Kidney (tissue), 22 donors: ENCODE data around the gene FOLR2. TPM values are rescaled to one million over a fixed set of nuclear protein-coding genes. Genes with fewer than 3 reads are reported as not detected.
"Not testable (repeated sequence)": the region's sequence is repeated elsewhere in the genome, so short reads cannot be mapped to it uniquely, and the experiment has no call there.

Source experiments
- DNase-seq, 5 donors: peaks; one replicate each; pipeline ENCODE4 v3.0.0-alpha.2; 2013 to 2020
- FAIRE-seq: peaks from 2 replicates; lab custom pipeline; 2012; peaks lifted over from hg19 to GRCh38; lab: Jason Lieb, UNC
- H3K27ac ChIP-seq, 2 donors: one replicate each; pipeline ENCODE4 v1.7.0; 2013; ENCODE audit warnings: low read depth in 2 of 2, low read length in 2 of 2, inconsistent platforms in 1 of 2
- H3K27me3 ChIP-seq: one replicate; pipeline ENCODE4 v1.7.1; 2013; ENCODE audit warnings: low read length, inconsistent platforms; ENCODE audit not compliant: control insufficient read depth, insufficient read depth
- H3K36me3 ChIP-seq, 3 donors: one replicate each; pipeline versions ENCODE4 v1.7.0 to v1.7.1; 2013; ENCODE audit warnings: low read length in 3 of 3, control low read depth in 1 of 3, inconsistent platforms in 1 of 3; ENCODE audit not compliant: insufficient read depth in 3 of 3, control insufficient read depth in 2 of 3
- H3K4me1 ChIP-seq, 3 donors: one replicate each; pipeline versions ENCODE4 v1.7.0 to v1.7.1; 2013; ENCODE audit warnings: low read length in 3 of 3, inconsistent platforms in 1 of 3, low read depth in 1 of 3; ENCODE audit not compliant: control insufficient read depth in 2 of 3, insufficient read depth in 2 of 3
- H3K4me3 ChIP-seq, 3 donors: one replicate each; pipeline versions ENCODE4 v1.7.0 to v1.8.1; 2013; ENCODE audit warnings: low read length in 3 of 3, control low read depth in 1 of 3, inconsistent platforms in 1 of 3
- H3K9ac ChIP-seq, 3 donors: one replicate each; pipeline versions ENCODE4 v1.7.0 to v1.7.1; 2013; ENCODE audit warnings: low read length in 3 of 3, control low read depth in 1 of 3, inconsistent platforms in 1 of 3
- H3K9me3 ChIP-seq, 3 donors: one replicate each; pipeline versions ENCODE4 v1.7.0 to v1.7.1; 2013; ENCODE audit warnings: low read length in 3 of 3, control low read depth in 1 of 3, inconsistent platforms in 1 of 3; ENCODE audit not compliant: control insufficient read depth in 2 of 3, insufficient read depth in 1 of 3
- CTCF ChIP-seq: IDR thresholded peaks from 3 replicates; pipeline ENCODE4 v1.5.1; 2012; ENCODE audit warnings: mild to moderate bottlenecking, moderate library complexity, borderline replicate concordance; ENCODE audit not compliant: insufficient read depth; ENCODE audit errors: extremely low read depth
- intact Hi-C: fragments of 100-400 bp; cut with DNase I; formaldehyde crosslinking; loops from one replicate; pipeline ENCODE4 v1.11.1; 2022
- long read RNA-seq, 10 donors: library from polyadenylated mRNA in 1 of 10; unstranded in 1 of 10; transcript quantifications; one replicate each; pipeline ENCODE4 v2.0.0 and lab custom pipeline, GENCODE V29; 2021 to 2026
- polyA plus RNA-seq: library from polyadenylated mRNA; stranded (reverse); fragments of 350-450 nt; fragmentation: Illumina TruSeq; extraction: RNeasy Lipid Tissue Mini Kit (QIAGEN cat#74804); gene quantifications from one replicate; pipeline ENCODE4 v1.2.3, GENCODE V29; 2014; ENCODE audit warnings: low read depth, low replicate concordance; ENCODE audit not compliant: insufficient read depth
- total RNA-seq: library from RNA; stranded (reverse); fragmentation: NEBNext Ultra II Directional; extraction: Animal tissue kit (Norgen Biotek cat#: 25700); gene quantifications from one replicate; pipeline ENCODE4 v1.2.1, GENCODE V29; 2021
- donor health status: control.
- donor health status: control.
- donor health status: control.
- donor health status: control.
- donor health status: control.
- donor health status: DM: yes; HTN: yes; CAD: no.
- donor health status: Normal renal cell carcinoma (clear cell type).

Gene FOLR2
- total RNA-seq (31.9 TPM), polyA plus RNA-seq (16.8 TPM)
- long read RNA-seq, donor 1, transcript FOLR2-201 (5 exons, 1,138 nt): major isoform, 5 of 5 reads
- long read RNA-seq, donor 1, partial matches to known transcripts: 0 of 5 reads
- long read RNA-seq, donor 1, other reads (novel, unspliced or antisense): 0 of 5 reads
- long read RNA-seq, donor 2, transcript FOLR2-201 (5 exons, 1,138 nt): major isoform, 7 of 7 reads
- long read RNA-seq, donor 2, partial matches to known transcripts: 0 of 7 reads
- long read RNA-seq, donor 2, other reads (novel, unspliced or antisense): 0 of 7 reads
- long read RNA-seq, donor 3, transcript FOLR2-201 (5 exons, 1,138 nt): major isoform, 6 of 9 reads
- long read RNA-seq, donor 3, partial matches to known transcripts: 0 of 9 reads
- long read RNA-seq, donor 3, other reads (novel, unspliced or antisense): 0 of 9 reads
- long read RNA-seq, donor 4, transcript FOLR2-201 (5 exons, 1,138 nt): major isoform, 5 of 7 reads
- long read RNA-seq, donor 4, partial matches to known transcripts: 0 of 7 reads
- long read RNA-seq, donor 4, other reads (novel, unspliced or antisense): 0 of 7 reads
- long read RNA-seq, donor 5: 0 reads
- long read RNA-seq, donor 6, transcript FOLR2-201 (5 exons, 1,138 nt): major isoform, 6 of 17 reads
- long read RNA-seq, donor 6, partial matches to known transcripts: 9 of 17 reads
- long read RNA-seq, donor 6, other reads (novel, unspliced or antisense): 0 of 17 reads
- long read RNA-seq, donor 7, partial matches to known transcripts: 1 of 7 reads
- long read RNA-seq, donor 7, other reads (novel, unspliced or antisense): 2 of 7 reads
- long read RNA-seq, donor 8, partial matches to known transcripts: 0 of 2 reads
- long read RNA-seq, donor 8, other reads (novel, unspliced or antisense): 0 of 2 reads
- long read RNA-seq, donor 9, partial matches to known transcripts: 0 of 2 reads
- long read RNA-seq, donor 9, other reads (novel, unspliced or antisense): 0 of 2 reads
- long read RNA-seq, donor 10, transcript FOLR2-201 (5 exons, 1,138 nt): major isoform, 6 of 6 reads
- long read RNA-seq, donor 10, partial matches to known transcripts: 0 of 6 reads
- long read RNA-seq, donor 10, other reads (novel, unspliced or antisense): 0 of 6 reads

GRCh38 chr11:72216638-72217037 lies at the start of gene FOLR2:
FOLR2 (plus strand) TSS chr11:72216794; CDS start chr11:72218585, 1,791 bp downstream.
- no peak within 1 kb of the TSS for H3K9ac ChIP-seq
- H3K27ac ChIP-seq: no peak within 1 kb of the TSS
- H3K36me3 ChIP-seq: no peaks in the 10 kb centered on the region
- no peak for DNase-seq
- no peak for FAIRE-seq
- H3K9me3 ChIP-seq: no peaks in the 10 kb centered on the region
- peaks cover 0 to 2% (median 0%) of the 10 kb centered on the region in 3 donors for H3K4me1 ChIP-seq
- intact Hi-C loops: no loop called here
- no peak for TF ChIP-seq CTCF
- H3K4me3 ChIP-seq: no peak within 1 kb of the TSS
- no peaks in the 10 kb centered on the region for H3K27me3 ChIP-seq

GRCh38 chr11:72169046-72169555 lies 47.5 kb upstream of the FOLR2 start:
- H3K27me3 ChIP-seq, FAIRE-seq, H3K27ac ChIP-seq, H3K4me3 ChIP-seq, H3K9me3 ChIP-seq, H3K9ac ChIP-seq, intact Hi-C loops, DNase-seq, H3K4me1 ChIP-seq, H3K36me3 ChIP-seq: not testable (repeated sequence)

- FAIRE-seq, intact Hi-C loops, H3K9me3 ChIP-seq: not testable (repeated sequence)
These were observed 46.8 kb upstream of the FOLR2 start for GRCh38 chr11:72169754-72170153.

GRCh38 chr11:72172043-72172442 lies 44.6 kb upstream of the FOLR2 start:
- intact Hi-C loops, FAIRE-seq, H3K4me1 ChIP-seq, H3K9ac ChIP-seq, H3K4me3 ChIP-seq, H3K27ac ChIP-seq, H3K36me3 ChIP-seq, DNase-seq, H3K9me3 ChIP-seq, H3K27me3 ChIP-seq: not testable (repeated sequence)

More at GRCh38 chr11:72169754-72170153, 46.8 kb upstream of the FOLR2 start:
- not testable (repeated sequence) for H3K27me3 ChIP-seq, H3K9ac ChIP-seq, H3K4me1 ChIP-seq, DNase-seq, H3K4me3 ChIP-seq, H3K36me3 ChIP-seq, H3K27ac ChIP-seq
